Ishikawa (cell line): Measurements from ENCODE around the gene MYZAP.

Source experiments
- CEBPB ChIP-seq: IDR thresholded peaks from 2 replicates; pipeline ENCODE4 v1.6.1; 2012
- NFIC ChIP-seq: IDR thresholded peaks from 2 replicates; pipeline ENCODE4 v1.6.1; 2012
- REST ChIP-seq: IDR thresholded peaks from 2 replicates; pipeline ENCODE4 v1.6.1; 2012; ENCODE audit warnings: low read depth, mild to moderate bottlenecking

GRCh38 chr15:57698991-57699390 lies 107.3 kb downstream of the MYZAP start:
- no peak for TF ChIP-seq REST
- no peak for TF ChIP-seq CEBPB
- no peak for TF ChIP-seq NFIC
